Measurements from ENCODE around the gene RGS7.

GRCh38 chr1:241357366-241358340 is 648 bp upstream of the RGS7 start:
- TF ChIP-seq CTCF (conservative IDR thresholded peaks at IDR 0.05; ENCODE audit: low read length) (no peak), EZH2phosphoT487 (IDR thresholded peaks at IDR 0.05; ENCODE audit: borderline replicate concordance) (no peak)
